Stimulated activated naive CD4-positive, alpha-beta T cell treated with Interleukin-2 at 50 U/mL for 16 hours (primary cell): Measurements from ENCODE around the gene OTULINL.
"Not testable (repeated sequence)": the region's sequence is repeated elsewhere in the genome, so short reads cannot be mapped to it uniquely, and the experiment has no call there.

Experiments used
- DNase-seq: peaks from one replicate; lab custom pipeline; 2025; lab: John Stamatoyannopoulos, UW

OTULINL gene

GRCh38 chr5:14581106-14581890 is at the start of gene OTULINL:
OTULINL (plus strand) TSS chr5:14581792; CDS start chr5:14581895, 103 bp downstream.
- DNase-seq = peak; percentile 82

- DNase-seq = no peak
These were observed 49.4 kb upstream of the OTULINL start for GRCh38 chr5:14532180-14532579.

- no peak for DNase-seq
These were observed 46.8 kb upstream of the OTULINL start for GRCh38 chr5:14534773-14535172.

- DNase-seq = no peak
These were observed 36.3 kb upstream of the OTULINL start for GRCh38 chr5:14545308-14545707.

- no peak for DNase-seq
These were observed 35.7 kb upstream of the OTULINL start for GRCh38 chr5:14545862-14546261.

- no peak for DNase-seq
These were observed 33.9 kb upstream of the OTULINL start for GRCh38 chr5:14547666-14548065.

- DNase-seq = no peak
These were observed 30.4 kb upstream of the OTULINL start for GRCh38 chr5:14551211-14551610.

GRCh38 chr5:14552017-14552416 is 29.6 kb upstream of the OTULINL start:
- no peak for DNase-seq

GRCh38 chr5:14554288-14554687 is 27.3 kb upstream of the OTULINL start:
- not testable (repeated sequence) for DNase-seq

GRCh38 chr5:14556015-14556414 is 25.6 kb upstream of the OTULINL start:
- no peak for DNase-seq

- DNase-seq = no peak
These were observed 24.3 kb upstream of the OTULINL start for GRCh38 chr5:14557203-14557770.

- no peak for DNase-seq
These were observed 23.7 kb upstream of the OTULINL start for GRCh38 chr5:14557791-14558415.

- DNase-seq = no peak
These were observed 21.4 kb upstream of the OTULINL start for GRCh38 chr5:14560091-14560595.

GRCh38 chr5:14561741-14562140 is 19.9 kb upstream of the OTULINL start:
- no peak for DNase-seq

GRCh38 chr5:14568333-14568732 is 13.3 kb upstream of the OTULINL start:
- no peak for DNase-seq

- DNase-seq = no peak
These were observed 11.5 kb upstream of the OTULINL start for GRCh38 chr5:14569948-14570691.

GRCh38 chr5:14571901-14572300 is 9.7 kb upstream of the OTULINL start:
- DNase-seq = no peak

GRCh38 chr5:14572385-14572784 is 9.2 kb upstream of the OTULINL start:
- DNase-seq = no peak

GRCh38 chr5:14572836-14573235 is 8.8 kb upstream of the OTULINL start:
- DNase-seq = no peak

- no peak for DNase-seq
These were observed 7.5 kb upstream of the OTULINL start for GRCh38 chr5:14574096-14574495.

- DNase-seq = no peak
These were observed 6.6 kb upstream of the OTULINL start for GRCh38 chr5:14574891-14575508.

- DNase-seq = no peak
These were observed 5.4 kb upstream of the OTULINL start for GRCh38 chr5:14576206-14576605.
